ENCODE results near the gene LRFN4. TPM values are rescaled to one million over a fixed set of nuclear protein-coding genes. Genes with fewer than 3 reads are reported as not detected.

The LRFN4 gene
- total RNA-seq, 4 donors from 2014 or later, result 1.5 to 17.0 (median 5.4) TPM

GRCh38 chr11:66909181-66909580, 52.3 kb downstream of the LRFN4 start:
- no peaks in the 10 kb centered on the region for H3K4me1 ChIP-seq
- no peaks in the 10 kb centered on the region for H3K9me3 ChIP-seq
- no peak for DNase-seq
- no peak overlapping the region for H3K27ac ChIP-seq
- TF ChIP-seq POLR2A (IDR thresholded peaks at IDR 0.05) (no peak), CTCF (IDR thresholded peaks at IDR 0.05) (no peak)
- intact Hi-C loops (cut with DNase I; ENCODE audit: low total_unique reads), result no loop called here
- H3K27me3 ChIP-seq, result no peaks in the 10 kb centered on the region
- no peak overlapping the region for H3K4me3 ChIP-seq
- H3K36me3 ChIP-seq, result no peaks in the 10 kb centered on the region

DNA sequence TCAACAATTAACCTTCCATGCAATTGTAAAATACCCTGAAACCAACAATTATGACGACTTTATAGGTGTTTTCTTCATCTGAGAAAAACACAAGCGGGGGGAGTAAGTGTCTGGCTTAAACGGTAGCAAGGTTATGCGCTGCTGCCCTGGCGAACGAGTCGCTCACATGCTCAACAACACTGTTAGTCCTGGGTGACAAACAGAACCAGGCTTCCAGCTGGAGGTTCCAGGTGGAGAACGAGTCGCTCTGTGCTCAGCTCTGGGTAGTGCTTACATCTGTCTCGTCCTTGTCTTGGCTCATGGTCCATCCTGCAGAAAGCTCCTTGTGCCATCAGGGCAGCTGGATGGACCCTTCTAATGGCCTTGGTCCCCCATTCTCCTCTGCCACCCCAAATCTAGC, 53.2 kb downstream of the LRFN4 start:
- H3K4me3 ChIP-seq, result no peak overlapping the region
- intact Hi-C loops (cut with DNase I; ENCODE audit: low total_unique reads), result no loop called here
- DNase-seq, result no peak
- H3K36me3 ChIP-seq, result no peaks in the 10 kb centered on the region
- no peaks in the 10 kb centered on the region for H3K4me1 ChIP-seq
- H3K9me3 ChIP-seq, result no peaks in the 10 kb centered on the region
- no peak overlapping the region for H3K27ac ChIP-seq
- no peaks in the 10 kb centered on the region for H3K27me3 ChIP-seq
- TF ChIP-seq CTCF (IDR thresholded peaks at IDR 0.05) (no peak), POLR2A (IDR thresholded peaks at IDR 0.05) (no peak)

Other genes starting within 250 kb of the LRFN4 start
- gene RBM14, start 240.4 kb upstream of the LRFN4 start, total RNA-seq, result 10 to 100 TPM; 15.1 to 86.4 (median 53.2) TPM
- gene RBM4, start 218.4 kb upstream of the LRFN4 start, total RNA-seq, result 100 to 1,000 TPM in 2 of 4 donors, 10 to 100 TPM in 2; 32.4 to 146 (median 94.8) TPM
- gene RBM4B, start 179.2 kb upstream of the LRFN4 start, total RNA-seq, result 10 to 100 TPM in 3 of 4 donors, 1 to 10 TPM in 1; 5.0 to 60.3 (median 20.1) TPM
- 10 to 100 TPM in 1 of 4 donors, 1 to 10 TPM in 1, under 1 TPM in 2; under 0.01 to 31.0 (median 1.6) TPM for gene SPTBN2, start 127.8 kb upstream of the LRFN4 start, total RNA-seq
- 10 to 100 TPM in 3 of 4 donors, 1 to 10 TPM in 1; 2.3 to 19.4 (median 13.7) TPM for gene RCE1, start 13.6 kb upstream of the LRFN4 start, total RNA-seq
- 10 to 100 TPM in 1 of 4 donors, 1 to 10 TPM in 3; 7.1 to 13.8 (median 8.1) TPM for gene PC, start 101.3 kb downstream of the LRFN4 start, total RNA-seq
- gene C11orf86, start 118.2 kb downstream of the LRFN4 start, total RNA-seq, result not detected
- gene SYT12, start 166.1 kb downstream of the LRFN4 start, total RNA-seq, result under 1 TPM in 2 of 4 donors, not detected in 2; 0.55 to 0.61 TPM
- 10 to 100 TPM in 2 of 4 donors, 1 to 10 TPM in 2; 9.4 to 23.6 (median 10.4) TPM for gene RHOD, start 199.8 kb downstream of the LRFN4 start, total RNA-seq

Measured in uterus (tissue), 4 donors.